Midbrain (tissue), 1 donor: ENCODE measurements around the gene CACNA1I.

Source experiments
- DNase-seq: peaks from one replicate; lab custom pipeline; 2025; lab: John Stamatoyannopoulos, UW

Gene CACNA1I

DNA sequence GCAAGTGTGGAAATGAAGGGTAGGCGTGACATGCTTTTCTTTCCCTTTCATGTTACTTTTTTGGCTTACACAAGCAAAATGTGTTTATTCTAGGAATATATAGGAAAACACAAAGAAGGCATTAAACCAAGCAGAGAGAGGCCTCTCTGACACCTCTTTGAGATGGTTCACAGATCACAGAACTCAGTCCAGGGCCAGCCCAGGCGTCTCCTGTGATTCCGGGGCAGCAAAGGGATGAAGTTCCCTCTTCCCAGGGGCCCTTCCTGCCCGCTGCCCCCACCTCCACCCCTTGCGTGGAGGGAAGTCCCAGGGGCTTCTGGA, 78.0 kb downstream of the CACNA1I start:
- DNase-seq, result no peak

DNA sequence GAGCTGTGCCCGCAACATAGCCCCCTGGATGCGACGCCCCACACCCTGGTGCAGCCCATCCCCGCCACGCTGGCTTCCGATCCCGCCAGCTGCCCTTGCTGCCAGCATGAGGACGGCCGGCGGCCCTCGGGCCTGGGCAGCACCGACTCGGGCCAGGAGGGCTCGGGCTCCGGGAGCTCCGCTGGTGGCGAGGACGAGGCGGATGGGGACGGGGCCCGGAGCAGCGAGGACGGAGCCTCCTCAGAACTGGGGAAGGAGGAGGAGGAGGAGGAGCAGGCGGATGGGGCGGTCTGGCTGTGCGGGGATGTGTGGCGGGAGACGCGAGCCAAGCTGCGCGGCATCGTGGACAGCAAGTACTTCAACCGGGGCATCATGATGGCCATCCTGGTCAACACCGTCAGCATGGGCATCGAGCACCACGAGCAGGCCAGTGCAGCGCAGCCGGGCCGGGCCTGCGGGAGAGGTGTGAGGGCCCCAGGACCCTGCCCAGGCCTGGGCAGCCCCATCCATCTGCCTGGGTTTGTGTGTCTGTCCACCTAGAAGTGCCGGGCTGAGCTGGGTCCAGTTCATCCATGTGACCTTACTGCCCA, 79.0 kb downstream of the CACNA1I start:
- DNase-seq, result no peak

DNA sequence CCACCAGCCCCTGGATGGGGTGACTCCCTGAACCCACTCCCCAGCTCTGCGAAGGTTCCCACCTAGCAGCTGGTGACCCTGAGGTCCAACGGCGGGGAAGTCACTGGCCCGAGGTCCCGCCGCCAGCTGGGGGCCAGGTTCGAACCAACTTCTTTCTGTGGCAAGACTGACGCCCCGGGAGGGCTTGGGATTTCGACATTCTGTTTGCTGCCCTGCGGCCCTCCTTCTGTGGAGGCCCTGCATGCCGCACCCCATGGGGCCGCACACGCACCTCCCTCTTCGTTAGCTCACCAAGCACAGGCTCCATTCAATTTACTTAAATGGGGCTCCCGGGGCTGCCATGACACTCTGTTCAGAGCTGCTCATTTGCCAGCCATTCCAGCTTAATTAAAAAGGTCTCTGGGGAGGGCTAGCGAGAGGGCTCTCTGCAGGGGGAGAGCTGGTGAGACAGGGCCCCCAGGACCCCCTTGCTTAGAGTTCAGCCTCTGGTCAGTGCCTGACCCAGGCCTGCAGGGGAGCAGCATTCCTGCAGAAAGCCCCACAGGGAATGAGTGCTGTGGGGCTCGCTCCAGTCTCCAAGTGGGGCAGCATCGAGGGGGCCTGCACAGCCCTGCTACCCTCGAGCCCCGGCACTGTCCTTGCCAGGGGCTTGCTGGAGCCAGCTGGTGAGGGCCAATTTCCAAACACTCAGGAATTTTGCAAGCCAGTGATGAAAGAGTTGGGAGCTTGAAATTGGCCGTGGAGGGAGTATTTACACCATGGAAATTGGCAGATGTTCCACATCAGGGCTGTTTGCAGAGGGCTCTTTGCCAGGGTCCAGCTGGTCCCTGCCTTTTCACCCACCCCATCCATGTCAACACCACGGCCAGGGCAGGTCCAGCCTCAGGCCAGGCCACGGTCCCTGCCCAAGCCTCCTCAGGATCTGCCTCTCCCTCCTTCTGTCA, 80.8 kb downstream of the CACNA1I start:
- DNase-seq, result no peak

DNA sequence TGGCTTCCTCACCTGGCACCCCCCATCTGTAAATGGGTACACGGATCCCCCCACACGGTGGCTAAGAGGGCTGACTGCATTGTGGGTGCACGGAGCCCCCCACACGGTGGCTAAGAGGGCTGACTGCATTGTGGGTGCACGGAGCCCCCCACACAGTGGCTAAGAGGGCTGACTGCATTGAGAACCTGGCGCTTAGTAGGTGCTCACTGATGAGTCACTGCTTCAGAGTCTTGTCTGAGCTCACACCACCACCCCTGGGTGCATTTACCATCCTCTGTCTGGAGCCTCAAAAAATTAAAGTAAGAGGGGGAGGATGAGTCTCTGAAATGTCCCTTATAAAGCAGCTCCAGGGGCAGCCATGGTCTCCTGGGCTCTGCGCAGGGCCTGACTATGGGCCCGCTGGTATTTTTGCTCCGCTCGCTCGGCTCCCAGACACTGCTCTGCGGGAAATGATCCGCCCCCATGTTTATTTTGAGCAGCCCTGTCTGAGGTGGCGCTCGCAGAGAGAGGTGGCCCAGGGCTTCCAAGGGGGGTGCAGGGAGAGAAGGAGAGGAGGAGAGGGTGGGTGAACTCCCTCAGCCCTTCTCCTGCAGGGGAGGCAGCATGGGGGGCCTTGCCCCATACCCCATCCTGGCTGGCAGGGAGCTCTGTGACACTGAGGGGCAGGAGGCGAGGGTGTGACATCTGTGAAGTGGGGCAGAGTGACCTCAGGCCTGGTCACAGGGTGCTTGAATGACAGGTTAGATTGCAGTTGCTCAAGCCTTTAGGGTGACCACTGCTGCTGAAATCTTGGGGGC, 82.6 kb downstream of the CACNA1I start:
- no peak for DNase-seq

DNA sequence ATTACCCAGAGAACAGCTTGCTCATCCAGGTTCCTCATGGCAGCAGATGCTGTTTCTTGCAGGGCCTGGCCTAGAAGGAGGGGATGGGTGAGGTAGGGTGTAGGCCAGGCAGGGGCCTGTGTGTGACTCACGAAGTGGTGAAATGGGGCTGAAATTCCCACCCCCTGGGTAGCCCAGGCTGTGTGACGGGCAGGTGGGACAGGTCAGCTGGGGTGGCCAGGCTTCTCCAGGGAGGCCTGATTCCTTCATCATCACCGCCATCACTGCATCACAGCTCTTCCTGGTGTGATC, 83.2 kb downstream of the CACNA1I start:
- no peak for DNase-seq

DNA sequence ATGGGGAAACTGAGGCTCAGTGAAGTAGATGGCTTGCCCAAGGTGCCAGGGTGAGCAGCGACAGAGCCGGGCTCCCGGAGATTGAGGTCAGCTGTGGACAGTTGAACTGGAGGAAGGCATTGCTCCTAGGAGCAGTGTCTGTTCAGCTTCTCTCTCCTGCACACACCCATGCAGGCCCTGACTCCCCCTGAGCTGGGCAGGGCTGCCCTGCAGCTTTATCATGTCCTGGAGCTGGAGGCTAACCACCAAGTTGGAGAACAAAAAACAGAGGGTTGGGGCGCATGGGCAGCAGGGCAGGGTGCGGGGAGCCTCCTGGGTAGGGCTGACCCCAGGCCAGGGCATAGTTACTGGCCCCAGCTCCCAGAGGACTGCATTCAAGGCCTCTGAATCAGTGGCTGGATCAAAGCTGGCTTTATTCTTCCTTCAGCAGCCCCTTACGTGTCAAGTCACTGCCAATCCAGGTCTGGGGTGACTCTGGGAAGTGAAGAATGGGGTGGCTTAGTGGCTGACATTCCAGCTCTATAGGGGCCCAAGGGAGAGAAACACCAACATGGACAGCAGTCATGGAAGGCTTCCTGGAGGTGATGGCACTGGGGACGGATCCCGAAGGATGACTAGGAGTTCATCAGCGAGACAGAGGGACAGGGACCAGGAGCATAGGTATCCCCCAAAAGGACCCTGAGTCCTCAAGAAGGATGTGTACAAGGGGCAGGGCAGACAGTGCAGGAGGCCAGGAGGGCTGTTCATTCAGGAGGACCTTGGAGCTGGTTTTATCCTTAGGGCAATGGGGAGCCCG, 83.8 kb downstream of the CACNA1I start:
- DNase-seq, result no peak

DNA sequence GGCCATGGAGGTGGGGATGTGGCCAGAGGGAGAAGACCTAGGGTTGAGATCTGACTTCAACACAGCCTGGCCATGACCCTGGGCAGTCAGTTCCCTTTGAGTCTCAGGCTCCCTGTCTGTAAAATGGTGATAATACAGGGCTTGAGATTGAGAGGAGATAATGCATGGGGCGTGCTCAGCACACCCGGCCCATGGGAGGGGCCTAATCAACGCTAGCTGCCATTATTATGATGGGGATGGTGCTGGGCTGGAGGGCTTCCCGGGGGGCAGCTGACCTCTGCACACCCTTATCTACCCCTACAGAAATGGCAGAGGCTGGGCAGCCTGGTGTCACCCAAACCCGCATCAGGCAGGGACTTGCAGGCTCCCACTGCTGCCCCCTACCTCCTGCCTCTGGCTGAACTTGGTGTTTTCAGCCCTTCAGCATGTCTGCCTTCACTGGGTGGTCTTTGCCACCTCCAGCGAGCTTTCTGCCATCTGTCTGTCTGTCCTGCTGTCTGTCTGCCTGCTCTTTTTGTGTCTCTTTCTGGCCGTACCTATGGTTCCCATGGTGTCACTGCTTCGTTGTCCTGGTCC, 84.5 kb downstream of the CACNA1I start:
- DNase-seq, result no peak

DNA sequence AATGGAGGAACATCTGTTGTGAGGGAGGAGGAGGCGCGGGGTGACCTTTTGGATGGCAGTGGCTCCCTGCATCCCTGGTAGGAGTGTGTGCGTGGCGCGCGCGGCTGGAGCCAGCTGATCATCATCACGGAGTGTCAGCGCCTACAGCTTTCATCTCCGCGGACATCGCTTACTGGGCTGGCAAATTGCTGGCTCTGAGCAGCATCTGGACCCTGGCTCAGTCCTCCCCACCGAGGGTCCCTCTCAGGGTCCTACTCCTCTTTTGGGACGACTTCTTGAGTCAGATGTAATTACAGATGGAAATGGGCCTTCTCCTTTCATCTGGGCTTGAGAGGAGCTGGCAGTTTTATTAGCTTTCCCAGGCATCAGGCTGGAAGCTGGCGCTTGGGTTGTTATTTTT, 85.3 kb downstream of the CACNA1I start:
- no peak for DNase-seq

DNA sequence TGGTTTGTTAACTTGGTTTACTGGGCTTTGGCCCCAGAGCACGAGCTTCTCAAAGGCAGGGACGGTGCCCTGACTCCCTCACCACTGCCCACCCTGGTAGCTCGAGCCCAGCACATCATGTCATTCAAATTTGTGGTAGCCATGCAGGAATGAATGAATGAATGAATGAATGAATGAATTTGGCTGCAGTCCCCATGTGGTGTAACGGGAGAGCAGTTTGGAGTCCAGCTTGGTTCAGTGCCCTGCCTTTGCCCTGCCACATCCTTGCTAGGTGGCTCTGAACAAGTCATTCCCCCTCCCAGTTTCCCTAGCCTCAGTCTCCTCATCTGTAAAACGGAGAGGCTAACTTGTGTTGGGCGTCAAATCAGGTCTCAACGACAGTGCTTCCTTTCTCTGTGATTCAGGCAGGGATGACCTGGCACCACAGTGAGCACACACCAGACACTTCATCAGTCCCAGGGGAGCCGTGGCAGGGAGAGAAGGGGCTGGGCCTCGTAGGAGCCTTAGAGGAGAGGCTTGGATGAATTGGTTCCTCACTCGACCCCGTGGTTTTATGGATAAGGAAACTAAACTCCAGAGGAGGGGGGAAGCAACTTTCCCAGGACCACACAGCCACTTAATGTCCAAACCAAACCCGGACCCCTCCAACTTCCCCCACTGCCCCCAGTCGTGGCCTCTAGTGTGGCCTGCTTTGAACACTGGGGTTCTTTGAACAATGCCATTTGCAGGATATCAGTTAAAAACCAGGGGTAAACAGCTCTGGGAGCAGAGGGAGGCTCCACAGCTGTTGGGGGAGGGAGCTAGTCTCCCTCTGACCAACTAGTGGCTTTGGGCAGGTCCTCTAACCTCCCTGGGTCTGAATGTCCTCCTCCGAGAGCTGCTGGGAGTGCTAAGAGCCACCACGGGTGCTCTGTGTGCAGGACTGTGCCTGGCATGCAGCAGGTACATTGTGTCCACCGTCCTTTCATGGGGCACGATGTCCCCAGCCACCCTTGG, 86.2 kb downstream of the CACNA1I start:
- DNase-seq, result no peak

DNA sequence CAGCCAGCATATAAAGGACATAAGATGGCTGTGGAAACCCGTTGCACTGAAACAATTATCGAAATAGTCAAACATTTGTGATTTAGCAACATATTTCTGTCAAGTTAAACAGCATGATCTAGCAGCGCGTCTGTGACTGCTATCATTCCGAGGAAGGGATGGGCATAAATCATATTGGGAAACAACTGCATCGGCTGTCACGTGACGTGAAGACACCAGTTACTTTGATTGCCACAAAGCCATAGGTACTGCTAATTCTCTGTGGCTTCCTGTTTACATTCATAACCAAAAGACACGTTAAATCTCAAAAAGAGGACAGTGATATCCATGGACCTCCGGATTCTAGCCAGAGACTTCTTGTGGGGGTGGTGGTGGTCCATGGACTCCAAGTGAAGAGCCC, 87.8 kb downstream of the CACNA1I start:
- no peak for DNase-seq

DNA sequence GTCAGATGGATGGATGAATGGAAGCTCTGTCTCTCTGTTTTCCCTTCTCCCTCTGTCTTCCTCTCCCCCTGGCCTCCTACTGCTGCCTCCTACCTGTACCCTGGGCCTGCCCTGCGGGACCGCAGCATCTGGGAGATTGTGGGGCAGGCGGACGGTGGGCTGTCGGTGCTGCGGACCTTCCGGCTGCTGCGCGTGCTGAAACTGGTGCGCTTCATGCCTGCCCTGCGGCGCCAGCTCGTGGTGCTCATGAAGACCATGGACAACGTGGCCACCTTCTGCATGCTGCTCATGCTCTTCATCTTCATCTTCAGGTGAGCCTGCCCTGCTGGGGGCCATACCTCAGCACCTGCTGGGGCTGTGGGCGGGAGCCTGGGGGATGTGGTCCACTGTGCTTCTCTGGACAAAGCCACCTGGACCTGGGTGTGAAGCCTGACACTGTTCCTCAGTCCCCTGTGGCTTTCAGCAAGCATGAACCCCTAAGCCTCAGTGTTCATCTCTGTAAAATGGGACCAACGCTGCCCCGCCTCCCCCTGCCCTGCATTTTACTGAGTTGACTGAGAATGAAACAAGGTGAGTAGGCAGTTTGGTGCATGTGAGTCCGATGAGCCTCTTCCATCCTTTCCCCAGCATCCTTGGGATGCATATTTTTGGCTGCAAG, 88.4 kb downstream of the CACNA1I start:
- no peak for DNase-seq

DNA sequence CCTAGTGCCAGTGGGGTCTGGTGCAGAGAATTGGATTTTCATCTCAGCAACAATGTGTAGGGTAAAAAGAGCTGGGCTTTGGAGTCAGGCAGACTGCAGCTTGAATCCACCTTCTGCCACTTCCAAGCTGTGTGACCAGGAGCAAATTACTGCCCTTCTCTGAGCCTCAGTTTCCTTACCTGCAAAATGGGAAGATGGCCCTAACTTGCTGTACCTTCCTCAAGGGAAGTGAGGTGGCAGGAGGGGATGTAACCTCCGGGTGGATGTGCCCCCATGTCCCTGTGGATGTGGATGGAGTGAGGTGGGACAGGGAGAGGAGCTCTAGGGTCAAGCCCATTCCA, 90.9 kb downstream of the CACNA1I start:
- DNase-seq, result no peak

DNA sequence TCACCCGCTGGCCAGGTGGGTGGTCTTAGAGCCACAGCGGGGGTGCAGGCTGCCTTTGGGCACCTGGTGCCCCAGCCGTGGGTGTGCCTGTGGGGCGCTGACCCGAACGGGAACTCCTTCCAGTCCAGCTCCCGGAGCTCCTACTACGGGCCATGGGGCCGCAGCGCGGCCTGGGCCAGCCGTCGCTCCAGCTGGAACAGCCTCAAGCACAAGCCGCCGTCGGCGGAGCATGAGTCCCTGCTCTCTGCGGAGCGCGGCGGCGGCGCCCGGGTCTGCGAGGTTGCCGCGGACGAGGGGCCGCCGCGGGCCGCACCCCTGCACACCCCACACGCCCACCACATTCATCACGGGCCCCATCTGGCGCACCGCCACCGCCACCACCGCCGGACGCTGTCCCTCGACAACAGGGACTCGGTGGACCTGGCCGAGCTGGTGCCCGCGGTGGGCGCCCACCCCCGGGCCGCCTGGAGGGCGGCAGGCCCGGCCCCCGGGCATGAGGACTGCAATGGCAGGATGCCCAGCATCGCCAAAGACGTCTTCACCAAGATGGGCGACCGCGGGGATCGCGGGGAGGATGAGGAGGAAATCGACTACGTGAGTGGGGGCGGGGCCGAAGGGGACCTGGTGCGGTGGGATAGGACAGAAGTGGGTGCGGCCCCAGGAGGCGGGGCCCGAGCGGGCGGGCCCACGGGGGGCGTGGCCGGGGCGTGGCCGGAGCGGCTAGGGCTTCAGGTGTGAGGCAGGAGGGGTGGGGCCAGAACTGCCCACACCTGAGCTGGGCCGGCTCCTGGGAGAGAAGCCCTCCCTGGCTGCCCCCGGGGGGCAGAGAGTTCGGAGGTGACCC, 91.5 kb downstream of the CACNA1I start:
- no peak for DNase-seq

DNA sequence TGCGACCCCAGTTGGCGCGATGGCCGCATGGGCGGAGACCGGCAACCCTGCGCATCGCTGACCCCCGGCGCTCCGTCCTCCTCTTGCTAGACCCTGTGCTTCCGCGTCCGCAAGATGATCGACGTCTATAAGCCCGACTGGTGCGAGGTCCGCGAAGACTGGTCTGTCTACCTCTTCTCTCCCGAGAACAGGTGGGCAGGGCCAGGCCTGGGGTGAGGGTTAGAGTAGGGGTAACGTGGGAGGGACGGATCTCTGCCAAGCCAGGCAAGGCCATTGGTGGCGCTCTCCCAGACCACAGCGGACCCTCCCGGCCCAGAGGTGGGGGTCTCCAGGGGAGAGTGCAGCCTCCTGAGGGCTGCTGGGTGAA, 92.1 kb downstream of the CACNA1I start:
- no peak for DNase-seq

DNA sequence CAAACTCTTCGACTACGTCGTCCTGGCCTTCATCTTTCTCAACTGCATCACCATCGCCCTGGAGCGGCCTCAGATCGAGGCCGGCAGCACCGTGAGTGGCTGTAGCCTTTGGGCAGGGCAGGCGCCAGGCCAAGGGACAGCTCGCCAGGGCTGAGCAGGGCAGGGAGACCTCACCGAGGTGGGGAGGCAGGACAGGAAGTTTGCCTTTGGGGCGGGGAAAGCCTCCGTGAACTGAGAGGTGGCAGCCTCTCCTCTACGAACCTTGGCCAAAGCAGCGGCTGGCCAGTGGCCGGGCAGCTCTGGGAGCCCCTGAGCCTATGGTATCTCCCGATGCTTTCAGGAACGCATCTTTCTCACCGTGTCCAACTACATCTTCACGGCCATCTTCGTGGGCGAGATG, 93.2 kb downstream of the CACNA1I start:
- DNase-seq, result no peak

DNA sequence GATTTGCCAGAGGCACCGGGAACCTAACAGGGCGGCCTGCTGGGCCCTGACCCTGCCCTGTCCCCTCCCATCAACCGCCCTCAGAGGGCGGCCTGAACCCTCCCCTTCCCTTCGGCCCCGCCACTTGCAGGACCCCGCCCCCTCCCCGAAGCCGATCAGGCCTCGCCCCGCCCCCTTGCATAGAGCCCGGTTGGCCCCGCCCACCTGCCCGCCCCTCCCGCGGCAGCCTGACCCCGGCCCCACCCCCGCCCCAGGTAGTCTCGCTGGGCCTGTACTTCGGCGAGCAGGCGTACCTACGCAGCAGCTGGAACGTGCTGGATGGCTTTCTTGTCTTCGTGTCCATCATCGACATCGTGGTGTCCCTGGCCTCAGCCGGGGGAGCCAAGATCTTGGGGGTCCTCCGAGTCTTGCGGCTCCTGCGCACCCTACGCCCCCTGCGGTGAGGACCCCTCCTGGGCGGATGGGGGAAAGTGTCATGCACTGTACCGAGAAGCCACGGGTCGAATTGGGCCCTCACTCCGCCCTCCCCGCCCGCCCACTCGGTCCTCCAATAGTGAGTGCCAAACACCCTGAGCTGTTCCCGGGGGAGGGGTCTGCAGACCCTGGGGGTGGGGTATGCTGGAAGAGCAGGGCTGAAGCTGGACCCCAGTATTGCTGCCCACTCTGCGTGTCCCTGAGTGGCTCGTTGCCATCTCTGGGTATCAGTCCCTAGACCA, 94.1 kb downstream of the CACNA1I start:
- no peak for DNase-seq

DNA sequence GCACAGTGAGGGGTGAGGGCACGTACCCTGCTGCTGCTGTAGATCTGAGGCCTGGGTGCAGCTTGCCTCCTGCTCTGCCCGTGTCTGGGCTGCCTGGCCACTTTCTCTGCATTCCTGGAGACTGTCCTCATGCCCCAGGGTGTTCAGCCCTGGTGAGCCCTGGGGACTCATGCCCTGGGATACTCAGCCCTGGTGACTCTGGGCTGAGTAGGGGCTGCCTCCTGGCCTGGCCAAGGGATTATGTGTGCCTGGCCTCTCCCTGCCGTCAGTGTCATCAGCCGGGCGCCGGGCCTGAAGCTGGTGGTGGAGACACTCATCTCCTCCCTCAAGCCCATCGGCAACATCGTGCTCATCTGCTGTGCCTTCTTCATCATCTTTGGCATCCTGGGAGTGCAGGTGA, 94.7 kb downstream of the CACNA1I start:
- no peak for DNase-seq

DNA sequence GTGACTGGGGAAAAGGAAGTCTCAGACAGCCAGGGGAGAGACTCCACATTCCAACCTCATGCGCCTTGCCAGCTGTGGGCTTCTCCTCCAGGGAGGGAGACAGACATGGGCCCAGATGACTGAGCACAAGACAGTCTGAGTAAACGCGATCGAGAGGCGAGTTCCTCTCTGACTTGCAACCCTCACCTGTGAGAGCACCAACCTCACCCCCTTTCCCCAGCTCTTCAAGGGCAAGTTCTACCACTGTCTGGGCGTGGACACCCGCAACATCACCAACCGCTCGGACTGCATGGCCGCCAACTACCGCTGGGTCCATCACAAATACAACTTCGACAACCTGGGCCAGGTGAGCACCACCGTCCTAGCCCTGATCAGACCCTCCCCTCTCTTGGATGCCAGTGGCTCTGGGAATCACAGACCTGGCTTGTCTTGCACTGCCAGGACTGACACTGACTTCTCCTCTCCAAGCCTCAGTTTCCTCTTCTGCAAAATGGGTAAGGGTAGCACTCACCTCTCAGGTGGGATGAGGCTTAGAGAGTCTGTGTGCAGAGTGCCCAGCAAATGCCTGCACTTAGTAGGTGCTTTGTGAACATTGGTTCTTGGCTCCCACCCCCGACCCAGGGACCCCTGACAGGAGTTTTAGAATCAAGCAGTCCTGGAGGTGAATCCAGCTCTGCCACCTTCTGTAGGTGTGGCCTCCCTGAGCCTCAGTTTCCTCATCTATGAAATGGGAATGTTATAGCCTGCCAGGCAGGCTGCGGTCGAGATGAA, 95.3 kb downstream of the CACNA1I start:
- DNase-seq, result no peak
